Gastroesophageal sphincter (tissue), 3 donors: ENCODE measurements around the gene SMCO4.

Source experiments
- CTCF ChIP-seq, 4 experiments: fragments of 200-600 bp in 2 of 4; fragments of 450-650 bp in 2 of 4; sonication (generic) in 1 of 4; IDR thresholded peaks; one replicate each; pipeline ENCODE4 v1.5.1; 2017 to 2019; ENCODE audit warnings: antibody characterized with exemption in 4 of 4, mild to moderate bottlenecking in 2 of 4, moderate library complexity in 2 of 4
- POLR2A ChIP-seq, 2 donors: fragments of 450-650 bp; IDR thresholded peaks; one replicate each; pipeline ENCODE4 v1.6.1; 2017; ENCODE audit warnings: antibody characterized with exemption in 2 of 2, mild to moderate bottlenecking in 2 of 2, moderate library complexity in 1 of 2
- POLR2AphosphoS5 ChIP-seq: sonication (generic); formaldehyde crosslinking; IDR thresholded peaks from one replicate; pipeline ENCODE4 v1.6.1; 2017; ENCODE audit warnings: antibody characterized with exemption

DNA sequence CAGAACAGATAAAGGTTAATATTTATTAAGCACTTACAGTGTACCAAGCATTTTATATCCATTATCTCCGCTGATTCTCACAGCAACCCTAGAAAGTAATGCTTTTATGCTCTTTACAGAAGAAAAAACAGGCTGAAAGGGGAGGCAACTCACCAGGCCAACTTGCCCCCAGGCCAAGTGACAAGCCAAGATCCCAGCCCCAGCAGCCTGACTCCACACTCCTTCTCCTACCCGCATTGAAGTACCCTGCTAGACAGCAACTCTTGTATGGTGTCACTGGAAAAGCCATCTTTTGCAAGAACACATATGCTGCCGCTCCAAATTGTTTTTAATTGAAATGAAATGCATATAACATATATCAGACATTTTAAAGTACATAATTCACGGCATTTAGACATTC lies 25.6 kb downstream of the SMCO4 start:
- TF ChIP-seq CTCF (IDR thresholded peaks at IDR 0.05) (no peak), POLR2AphosphoS5 (no peak), POLR2A (IDR thresholded peaks at IDR 0.05) (no peak)
